ENCODE measurements around the gene VIPAS39.

Gene VIPAS39

GRCh38 chr14:77458249-77458950 lies 999 bp upstream of the VIPAS39 start:
- TF ChIP-seq, protein P1, sequence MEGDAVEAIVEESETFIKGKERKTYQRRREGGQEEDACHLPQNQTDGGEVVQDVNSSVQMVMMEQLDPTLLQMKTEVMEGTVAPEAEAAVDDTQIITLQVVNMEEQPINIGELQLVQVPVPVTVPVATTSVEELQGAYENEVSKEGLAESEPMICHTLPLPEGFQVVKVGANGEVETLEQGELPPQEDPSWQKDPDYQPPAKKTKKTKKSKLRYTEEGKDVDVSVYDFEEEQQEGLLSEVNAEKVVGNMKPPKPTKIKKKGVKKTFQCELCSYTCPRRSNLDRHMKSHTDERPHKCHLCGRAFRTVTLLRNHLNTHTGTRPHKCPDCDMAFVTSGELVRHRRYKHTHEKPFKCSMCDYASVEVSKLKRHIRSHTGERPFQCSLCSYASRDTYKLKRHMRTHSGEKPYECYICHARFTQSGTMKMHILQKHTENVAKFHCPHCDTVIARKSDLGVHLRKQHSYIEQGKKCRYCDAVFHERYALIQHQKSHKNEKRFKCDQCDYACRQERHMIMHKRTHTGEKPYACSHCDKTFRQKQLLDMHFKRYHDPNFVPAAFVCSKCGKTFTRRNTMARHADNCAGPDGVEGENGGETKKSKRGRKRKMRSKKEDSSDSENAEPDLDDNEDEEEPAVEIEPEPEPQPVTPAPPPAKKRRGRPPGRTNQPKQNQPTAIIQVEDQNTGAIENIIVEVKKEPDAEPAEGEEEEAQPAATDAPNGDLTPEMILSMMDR (IDR thresholded peaks at IDR 0.05; ENCODE audit: insufficient read depth, low read depth, low read length, missing control alignments): no peak
- peak overlapping the region; percentile 77 for H3K4me3 ChIP-seq (ENCODE audit: low read depth, low read length)
- peak; percentile 49 for DNase-seq (ENCODE audit: low read depth)

DNA sequence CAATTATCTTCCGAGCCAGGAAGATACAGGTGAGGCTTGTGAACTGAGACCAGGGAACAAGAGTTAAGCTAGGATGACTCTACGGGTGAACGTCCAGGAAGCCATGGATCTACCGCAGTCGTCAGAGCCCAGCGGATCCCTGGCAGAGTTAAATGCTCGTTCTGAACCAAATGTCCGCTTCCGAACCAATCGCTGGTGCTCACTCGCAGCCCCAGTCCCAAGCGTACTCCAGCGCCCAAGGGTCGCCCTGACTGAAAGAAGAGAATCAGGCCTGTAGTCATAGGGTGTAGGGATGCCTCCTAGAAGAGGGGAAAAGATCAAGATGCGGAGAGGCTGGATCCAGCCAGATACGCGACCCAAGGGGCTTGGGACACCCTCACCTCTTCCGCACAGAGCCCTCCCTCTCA lies 283 bp downstream of the VIPAS39 start:
- TF ChIP-seq, protein P1 (IDR thresholded peaks at IDR 0.05; ENCODE audit: insufficient read depth, low read depth, low read length, missing control alignments): no peak
- DNase-seq (ENCODE audit: low read depth): no peak
- peak overlapping the region; percentile 77 for H3K4me3 ChIP-seq (ENCODE audit: low read depth, low read length)

GRCh38 chr14:77455966-77456640 lies 1.3 kb downstream of the VIPAS39 start:
- no peak for DNase-seq (ENCODE audit: low read depth)
- TF ChIP-seq, protein P1 (IDR thresholded peaks at IDR 0.05; ENCODE audit: insufficient read depth, low read depth, low read length, missing control alignments): no peak
- peak overlapping the region; percentile 77 for H3K4me3 ChIP-seq (ENCODE audit: low read depth, low read length)

DNA sequence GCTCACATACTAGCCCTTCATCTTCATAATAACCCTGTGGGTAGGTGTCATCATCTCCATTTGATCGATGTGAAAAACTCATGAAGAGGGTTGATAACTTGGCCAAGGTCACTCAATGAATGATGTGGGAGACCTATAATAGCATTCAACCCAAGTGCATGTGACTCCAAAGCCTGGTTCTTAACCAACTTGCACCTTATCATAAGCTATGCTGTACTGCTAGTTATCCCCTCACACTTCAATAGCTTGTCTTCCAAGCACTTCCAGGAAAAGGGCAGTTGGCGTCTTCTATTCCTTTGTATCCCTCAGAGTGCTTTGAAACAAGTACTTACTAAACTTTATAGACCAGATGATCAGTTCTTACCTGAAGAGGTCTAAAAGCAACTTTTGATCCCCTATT lies 15.2 kb downstream of the VIPAS39 start:
- no peak for DNase-seq (ENCODE audit: low read depth)
- TF ChIP-seq, protein P1 (IDR thresholded peaks at IDR 0.05; ENCODE audit: insufficient read depth, low read depth, low read length, missing control alignments): no peak
- H3K4me3 ChIP-seq (ENCODE audit: low read depth, low read length): no peak overlapping the region

DNA sequence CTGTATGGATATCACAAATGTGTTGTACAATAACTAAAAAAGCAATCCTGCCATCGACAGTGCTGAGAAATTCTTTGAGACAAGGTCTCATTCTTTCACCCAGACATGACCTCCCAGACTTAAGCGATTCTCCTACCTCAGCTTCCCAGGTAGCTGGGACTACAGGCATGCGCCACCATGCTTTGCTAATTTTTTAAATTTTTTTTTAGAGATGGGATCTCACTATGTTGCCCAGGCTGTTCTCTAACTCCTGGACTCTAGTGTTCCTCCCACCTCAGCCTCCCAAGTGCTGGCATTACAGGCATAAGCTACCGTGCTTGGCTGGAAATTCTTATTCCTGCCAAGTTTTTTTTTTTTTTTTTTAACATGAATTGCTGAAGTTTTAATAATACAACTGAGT lies 17.5 kb downstream of the VIPAS39 start:
- no peak for DNase-seq (ENCODE audit: low read depth)
- TF ChIP-seq, protein P1 (IDR thresholded peaks at IDR 0.05; ENCODE audit: insufficient read depth, low read depth, low read length, missing control alignments): no peak
- H3K4me3 ChIP-seq (ENCODE audit: low read depth, low read length): no peak overlapping the region

GRCh38 chr14:77438596-77438995 lies 18.8 kb downstream of the VIPAS39 start:
- TF ChIP-seq, protein P1 (IDR thresholded peaks at IDR 0.05; ENCODE audit: insufficient read depth, low read depth, low read length, missing control alignments): no peak
- DNase-seq (ENCODE audit: low read depth): no peak
- no peak overlapping the region for H3K4me3 ChIP-seq (ENCODE audit: low read depth, low read length)

All from GM12865 (cell line).